Right lobe of liver (tissue), 4 donors: ENCODE measurements around the gene CENPB.

Experiments
- CTCF ChIP-seq, 4 donors: fragments of 200-600 bp in 3 of 4; fragments of 450-650 bp in 1 of 4; IDR thresholded peaks; one replicate each; pipeline versions ENCODE4 v1.5.1 to v1.8.0; 2016 to 2022; ENCODE audit warnings: antibody characterized with exemption in 4 of 4, mild to moderate bottlenecking in 2 of 4
- POLR2A ChIP-seq: fragments of 450-650 bp; IDR thresholded peaks from one replicate; pipeline ENCODE4 v1.6.1; 2017; ENCODE audit warnings: antibody characterized with exemption, mild to moderate bottlenecking
- donor health status: DM: no; HTN: no; CAD: no.
- donor health status: DM: no; HTN: no; CAD: no.
- donor health status: DM: no; HTN: yes; CAD: no.

DNA sequence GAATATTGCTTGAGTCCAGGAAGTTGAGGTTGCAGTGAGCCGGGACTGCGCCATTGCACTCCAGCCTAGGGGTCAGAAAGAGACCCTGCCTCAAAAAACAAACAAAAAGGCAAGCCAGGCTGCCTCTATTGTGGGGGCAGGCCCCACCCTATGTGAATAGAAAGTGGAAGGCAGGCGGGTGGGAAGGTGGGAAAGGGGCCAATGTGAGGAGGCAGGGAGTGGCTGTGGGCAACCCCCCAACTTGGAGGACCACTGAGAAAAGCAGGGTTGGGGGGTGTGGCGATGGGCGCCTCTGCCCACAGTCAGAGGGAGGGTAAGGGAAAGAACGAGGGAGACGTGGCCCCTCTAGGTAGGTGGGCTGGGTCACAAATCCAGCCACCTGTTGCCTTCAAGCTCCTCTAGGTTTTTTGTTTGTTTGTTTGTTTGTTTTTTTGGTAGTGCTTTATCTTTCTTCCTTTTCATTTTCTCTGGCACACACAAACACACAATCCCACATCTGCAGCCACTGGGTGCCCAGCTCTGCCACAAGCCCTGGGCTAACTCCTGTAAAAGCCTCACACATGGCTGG, 28.5 kb upstream of the CENPB start:
- no peak for TF ChIP-seq POLR2A
- no peak for TF ChIP-seq CTCF (IDR thresholded peaks at IDR 0.05)
